ENCODE measurements around the gene HTRA3.

The HTRA3 gene

GRCh38 chr4:8269535-8270417 is at the start of gene HTRA3:
TSS of gene HTRA3 (plus strand) at chr4:8269754. CDS start at chr4:8269969, 215 bp downstream.
- DNase-seq: peak; percentile 47

GRCh38 chr4:8220661-8221450 is 48.7 kb upstream of the HTRA3 start:
- no peak for DNase-seq

GRCh38 chr4:8221476-8221875 is 48.1 kb upstream of the HTRA3 start:
- DNase-seq: no peak

GRCh38 chr4:8221985-8222384 is 47.6 kb upstream of the HTRA3 start:
- DNase-seq: no peak

- no peak for DNase-seq
Measured at GRCh38 chr4:8222609-8223388, 46.8 kb upstream of the HTRA3 start.

GRCh38 chr4:8224267-8224974 is 45.1 kb upstream of the HTRA3 start:
- DNase-seq: no peak

- no peak for DNase-seq
Measured at GRCh38 chr4:8224975-8225625, 44.5 kb upstream of the HTRA3 start.

- peak; percentile 85 for DNase-seq
Measured at GRCh38 chr4:8225706-8226443, 43.7 kb upstream of the HTRA3 start.

- DNase-seq: no peak
Measured at GRCh38 chr4:8227201-8227770, 42.3 kb upstream of the HTRA3 start.

GRCh38 chr4:8227771-8228318 is 41.7 kb upstream of the HTRA3 start:
- no peak for DNase-seq

GRCh38 chr4:8228319-8229250 is 41.0 kb upstream of the HTRA3 start:
- peak; percentile 59 for DNase-seq

- DNase-seq: no peak
Measured at GRCh38 chr4:8229331-8229975, 40.1 kb upstream of the HTRA3 start.

GRCh38 chr4:8230033-8230432 is 39.5 kb upstream of the HTRA3 start:
- no peak for DNase-seq

- no peak for DNase-seq
Measured at GRCh38 chr4:8230891-8231290, 38.7 kb upstream of the HTRA3 start.

GRCh38 chr4:8231551-8232049 is 38.0 kb upstream of the HTRA3 start:
- DNase-seq: no peak

GRCh38 chr4:8232748-8233147 is 36.8 kb upstream of the HTRA3 start:
- DNase-seq: no peak

- no peak for DNase-seq
Measured at GRCh38 chr4:8233672-8234484, 35.7 kb upstream of the HTRA3 start.

- DNase-seq: no peak
Measured at GRCh38 chr4:8234715-8235114, 34.8 kb upstream of the HTRA3 start.
